ENCODE results near the gene DCAF6. TPM values are rescaled to one million over a fixed set of nuclear protein-coding genes. Genes with fewer than 3 reads are reported as not detected.

Gene DCAF6
- total and polyA plus RNA-seq, 4 donors, result 33.5 to 105 (median 71.1) TPM

- no peak for DNase-seq (ENCODE audit: low spot score)
- WGBS, result 38% methylated on average over 6 of the region's 6 CpGs
These were observed 19.5 kb upstream of the DCAF6 start for GRCh38 chr1:167916766-167917511.

More at GRCh38 chr1:167916766-167917511, 19.5 kb upstream of the DCAF6 start:
- Histone ChIP-seq H3K9ac (ENCODE audit: low read depth in 1 of 2, low read length in 2 of 2) (no peak overlapping the region), H3K9me3 (ENCODE audit: control insufficient read depth in 4 of 4, low read length in 3 of 4) (no peaks in the 10 kb centered on the region), H3K27me3 (ENCODE audit: control insufficient read depth in 4 of 4, insufficient read depth in 4 of 4, low read length in 3 of 4) (no peaks in the 10 kb centered on the region), H3K36me3 (ENCODE audit: control insufficient read depth in 4 of 4, insufficient read depth in 3 of 4, low read depth in 1 of 4, low read length in 3 of 4) (peaks cover 0 to 8% (median 0%) of the 10 kb centered on the region in 4 donors), H3K4me1 (ENCODE audit: control insufficient read depth in 4 of 4, insufficient read depth in 4 of 4, low read length in 3 of 4) (peaks cover 11 to 51% (median 24%) of the 10 kb centered on the region in 4 donors), H3K4me3 (ENCODE audit: low read depth in 1 of 3, low read length in 3 of 3) (no peak overlapping the region), H3K27ac (ENCODE audit: low read depth in 1 of 2, low read length in 2 of 2) (peak overlapping the region; percentile 60 to 86)
- TF ChIP-seq TAF1 (conservative IDR thresholded peaks at IDR 0.05), result no peak
- TF ChIP-seq SP1 (IDR thresholded peaks at IDR 0.05), result peak; percentile 81
- peak; percentile 70 for TF ChIP-seq MAX (IDR thresholded peaks at IDR 0.05)
- TF ChIP-seq CTCF (IDR thresholded peaks at IDR 0.05; ENCODE audit: low read depth, low read length, missing input control), result no peak
- peak; percentile 67 for TF ChIP-seq ZBTB33 (IDR thresholded peaks at IDR 0.05)
- TF ChIP-seq RAD21 (IDR thresholded peaks at IDR 0.05), result peak; percentile 49 to 52
- TF ChIP-seq NR2F2 (IDR thresholded peaks at IDR 0.05), result peak; percentile 71
- peak in 1 of 2 donors; percentile 30 for TF ChIP-seq EGR1 (IDR thresholded peaks at IDR 0.05; ENCODE audit: low read depth in 2 of 2)
- peak; percentile 67 for TF ChIP-seq FOXA2 (IDR thresholded peaks at IDR 0.05)
- TF ChIP-seq HNF4G (IDR thresholded peaks at IDR 0.05), result peak; percentile 42
- TF ChIP-seq REST (IDR thresholded peaks at IDR 0.05), result peak; percentile 80
- TF ChIP-seq HNF4A (conservative IDR thresholded peaks at IDR 0.05), result peak; percentile 75 to 81
- peak; percentile 87 for TF ChIP-seq YY1 (IDR thresholded peaks at IDR 0.05)
- peak; percentile 78 to 88 for TF ChIP-seq RXRA (IDR thresholded peaks at IDR 0.05)
- TF ChIP-seq ATF3 (IDR thresholded peaks at IDR 0.05), result no peak
- peak; percentile 64 for TF ChIP-seq FOXA1 (IDR thresholded peaks at IDR 0.05)
- peak; percentile 50 to 74 for TF ChIP-seq JUND (IDR thresholded peaks at IDR 0.05)
- no peak for TF ChIP-seq GABPA (IDR thresholded peaks at IDR 0.05 in 1 of 2, conservative IDR thresholded peaks at IDR 0.05 in 1 of 2)
